HL-60 (cell line): Measurements from ENCODE around the gene ITGA6.

Experiments used
- DNase-seq, 2 experiments: peaks; one replicate each; pipeline ENCODE4 v3.0.0-alpha.2; 2010 to 2020; ENCODE audit warnings: low read depth in 1 of 2, low spot score in 1 of 2
- H3K27ac ChIP-seq: fragments of 250-450 bp; sonication (Bioruptor Pico); replicated peaks from 2 replicates; pipeline ENCODE4 v1.5.1; 2020; ENCODE audit warnings: mild to moderate bottlenecking, moderate library complexity
- H3K27me3 ChIP-seq: fragments of 250-450 bp; sonication (Bioruptor Pico); 2 replicates; pipeline ENCODE4 v1.5.1; 2021; ENCODE audit warnings: mild to moderate bottlenecking, moderate library complexity; ENCODE audit not compliant: insufficient read depth, poor library complexity, severe bottlenecking
- H3K4me3 ChIP-seq: replicated peaks from 2 replicates; pipeline ENCODE4 v1.5.1; 2011; ENCODE audit warnings: mild to moderate bottlenecking, control low read depth, low read length; ENCODE audit not compliant: insufficient read depth
- CTCF ChIP-seq: IDR thresholded peaks from one replicate; pipeline ENCODE4 v1.5.1; 2011; ENCODE audit warnings: low read length, control low read depth, inconsistent platforms; ENCODE audit not compliant: insufficient read depth
- GABPA ChIP-seq: IDR thresholded peaks from 2 replicates; pipeline ENCODE4 v1.6.1; 2012; ENCODE audit warnings: low read depth
- POLR2AphosphoS5 ChIP-seq: IDR thresholded peaks from 2 replicates; pipeline ENCODE4 v1.6.1; 2012; ENCODE audit warnings: low read depth
- REST ChIP-seq: IDR thresholded peaks from 2 replicates; pipeline ENCODE4 v1.6.1; 2012; ENCODE audit warnings: low read depth; ENCODE audit not compliant: insufficient replicate concordance
- SPI1 ChIP-seq: IDR thresholded peaks from 2 replicates; pipeline ENCODE4 v1.6.1; 2012; ENCODE audit warnings: low read depth, mild to moderate bottlenecking, borderline replicate concordance

Gene ITGA6

GRCh38 chr2:172387361-172387760 is 40.0 kb upstream of the ITGA6 start:
- no peak overlapping the region for H3K27ac ChIP-seq
- no peaks in the 10 kb centered on the region for H3K27me3 ChIP-seq
- H3K4me3 ChIP-seq: no peak overlapping the region
- DNase-seq: no peak
- TF ChIP-seq POLR2AphosphoS5 (no peak), CTCF (no peak), REST (no peak), SPI1 (no peak), GABPA (no peak)

DNA sequence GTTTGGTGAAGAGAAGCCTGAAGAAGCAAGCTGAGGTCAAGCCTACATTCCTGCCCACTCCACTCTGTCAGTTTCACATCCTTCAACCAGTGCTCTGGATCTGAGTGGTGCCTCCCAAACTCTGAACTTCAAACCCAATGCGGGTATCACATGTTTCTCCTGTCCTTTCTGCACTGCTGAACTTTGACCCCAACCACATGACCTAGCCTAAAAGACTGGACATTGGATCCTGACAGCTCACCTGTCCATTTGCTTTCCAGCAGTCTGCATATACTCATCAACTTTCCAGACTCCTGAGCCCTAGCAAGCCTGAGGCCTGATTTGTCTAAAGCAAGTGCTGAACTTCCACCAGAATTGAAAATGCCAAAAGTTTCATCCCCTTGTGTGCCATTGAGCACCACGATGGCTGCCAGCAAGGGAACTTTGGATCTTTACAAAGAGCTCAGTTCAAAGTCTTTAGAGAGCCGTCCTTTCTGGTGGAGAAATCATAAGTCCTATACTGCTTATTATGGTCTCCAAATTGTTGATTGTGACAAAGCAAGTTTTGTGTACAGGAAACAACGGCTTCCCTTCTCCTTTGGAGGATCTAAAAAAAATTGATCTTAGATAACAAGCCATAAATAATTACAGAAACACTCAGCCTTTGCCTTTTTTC is 37.6 kb upstream of the ITGA6 start:
- Histone ChIP-seq H3K4me3 (no peak overlapping the region), H3K27ac (no peak overlapping the region), H3K27me3 (no peaks in the 10 kb centered on the region)
- DNase-seq: no peak
- TF ChIP-seq POLR2AphosphoS5 (no peak), REST (no peak)

DNA sequence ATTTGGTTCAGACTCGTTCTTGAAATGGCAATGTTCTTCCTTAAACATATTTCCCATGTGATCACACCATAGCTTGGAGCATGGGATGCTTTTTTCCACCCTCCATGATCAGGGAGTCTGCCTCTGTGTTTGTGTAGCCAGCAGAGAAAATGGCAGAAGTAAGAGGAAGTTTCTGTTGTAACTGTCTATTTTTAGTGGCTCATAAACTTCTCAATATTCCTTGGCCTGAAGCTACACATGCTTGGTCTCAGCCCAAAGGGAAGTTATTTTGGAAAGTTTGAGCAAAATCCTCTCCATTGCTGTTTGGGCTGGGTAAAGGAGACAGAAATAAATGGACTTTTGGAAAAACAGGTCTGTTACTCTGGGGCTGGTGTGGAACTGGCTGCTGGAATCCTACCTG is 33.4 kb upstream of the ITGA6 start:
- peak overlapping the region; percentile 49 for H3K27ac ChIP-seq
- peak in 1 of 2 experiments; percentile 18 for DNase-seq
- no peaks in the 10 kb centered on the region for H3K27me3 ChIP-seq
- H3K4me3 ChIP-seq: no peak overlapping the region
- no peak for TF ChIP-seq POLR2AphosphoS5
- TF ChIP-seq SPI1: no peak
- TF ChIP-seq CTCF: no peak
- no peak for TF ChIP-seq REST
- no peak for TF ChIP-seq GABPA
